NB4 (cell line): ENCODE measurements around the gene P3H3.
"Not testable (repeated sequence)": the region's sequence is repeated elsewhere in the genome, so short reads cannot be mapped to it uniquely, and the experiment has no call there.

Source experiments
- POLR2A ChIP-seq: IDR thresholded peaks from 2 replicates; pipeline ENCODE4 v1.6.1; 2011; ENCODE audit warnings: mild to moderate bottlenecking; ENCODE audit not compliant: insufficient read length; ENCODE audit errors: extremely low read depth
- TF ChIP-seq, protein P1 (sequence below): IDR thresholded peaks from one replicate; pipeline ENCODE4 v1.5.1; 2012; ENCODE audit warnings: low read depth, low read length
- TF ChIP-seq, protein P2 (sequence below): IDR thresholded peaks from 2 replicates; pipeline ENCODE4 v1.6.1; 2011; ENCODE audit warnings: low read depth, low read length

DNA sequence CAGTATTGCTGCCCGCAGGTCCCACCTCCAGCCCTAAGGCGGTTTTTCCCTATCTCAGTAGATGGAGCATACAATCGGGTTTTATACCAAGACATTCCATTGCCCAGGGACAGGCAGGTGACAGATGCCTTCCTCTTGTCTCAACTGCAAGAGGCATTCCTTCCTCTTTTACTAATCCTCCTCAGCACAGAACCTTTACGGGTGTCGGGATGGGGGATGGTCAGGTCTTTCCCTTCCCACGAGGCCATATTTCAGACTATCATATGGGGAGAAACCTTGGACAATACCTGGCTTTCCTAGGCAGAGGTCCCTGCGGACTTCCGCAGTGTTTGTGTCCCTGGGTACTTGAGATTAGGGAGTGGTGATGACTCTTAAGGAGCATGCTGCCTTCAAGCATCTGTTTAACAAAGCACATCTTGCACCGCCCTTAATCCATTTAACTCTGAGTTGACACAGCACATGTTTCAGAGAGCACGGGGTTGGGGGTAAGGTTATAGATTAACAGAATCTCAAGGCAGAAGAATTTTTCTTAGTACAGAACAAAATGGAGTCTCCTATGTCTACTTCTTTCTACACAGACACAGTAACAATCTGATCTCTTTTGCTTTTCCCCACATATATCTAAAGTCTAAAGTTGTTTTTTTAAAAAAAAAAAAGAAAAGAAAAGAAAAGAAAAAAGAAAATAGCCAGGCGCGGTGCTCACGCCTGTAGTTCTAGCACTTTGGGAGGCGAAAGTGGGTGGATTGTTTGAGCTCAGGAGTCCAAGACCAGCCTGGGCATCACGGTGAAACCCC is 58.2 kb downstream of the P3H3 start:
- TF ChIP-seq, protein P1, sequence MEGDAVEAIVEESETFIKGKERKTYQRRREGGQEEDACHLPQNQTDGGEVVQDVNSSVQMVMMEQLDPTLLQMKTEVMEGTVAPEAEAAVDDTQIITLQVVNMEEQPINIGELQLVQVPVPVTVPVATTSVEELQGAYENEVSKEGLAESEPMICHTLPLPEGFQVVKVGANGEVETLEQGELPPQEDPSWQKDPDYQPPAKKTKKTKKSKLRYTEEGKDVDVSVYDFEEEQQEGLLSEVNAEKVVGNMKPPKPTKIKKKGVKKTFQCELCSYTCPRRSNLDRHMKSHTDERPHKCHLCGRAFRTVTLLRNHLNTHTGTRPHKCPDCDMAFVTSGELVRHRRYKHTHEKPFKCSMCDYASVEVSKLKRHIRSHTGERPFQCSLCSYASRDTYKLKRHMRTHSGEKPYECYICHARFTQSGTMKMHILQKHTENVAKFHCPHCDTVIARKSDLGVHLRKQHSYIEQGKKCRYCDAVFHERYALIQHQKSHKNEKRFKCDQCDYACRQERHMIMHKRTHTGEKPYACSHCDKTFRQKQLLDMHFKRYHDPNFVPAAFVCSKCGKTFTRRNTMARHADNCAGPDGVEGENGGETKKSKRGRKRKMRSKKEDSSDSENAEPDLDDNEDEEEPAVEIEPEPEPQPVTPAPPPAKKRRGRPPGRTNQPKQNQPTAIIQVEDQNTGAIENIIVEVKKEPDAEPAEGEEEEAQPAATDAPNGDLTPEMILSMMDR = not testable (repeated sequence)
- not testable (repeated sequence) for TF ChIP-seq POLR2A
- TF ChIP-seq, protein P2, sequence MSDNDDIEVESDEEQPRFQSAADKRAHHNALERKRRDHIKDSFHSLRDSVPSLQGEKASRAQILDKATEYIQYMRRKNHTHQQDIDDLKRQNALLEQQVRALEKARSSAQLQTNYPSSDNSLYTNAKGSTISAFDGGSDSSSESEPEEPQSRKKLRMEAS = not testable (repeated sequence)
